Nephron (organoid): ENCODE data around the gene WDR81.

Source experiments
- H3K27ac Mint-ChIP-seq, 3 experiments: 2 replicates each; pipeline ENCODE4 v1.8.0; 2020; ENCODE audit warnings: mixed read lengths in 3 of 3, mild to moderate bottlenecking in 2 of 3, moderate library complexity in 1 of 3
- H3K27me3 Mint-ChIP-seq: 2 replicates; pipeline ENCODE4 v1.8.0; 2021; ENCODE audit warnings: low read depth, mild to moderate bottlenecking, moderate library complexity, mixed read lengths
- H3K36me3 Mint-ChIP-seq: 2 replicates; pipeline ENCODE4 v1.8.0; 2020; ENCODE audit warnings: low read depth, mixed read lengths
- H3K4me1 Mint-ChIP-seq: 2 replicates; pipeline ENCODE4 v1.8.0; 2020; ENCODE audit warnings: mixed read lengths
- H3K4me3 Mint-ChIP-seq, 3 experiments: 2 replicates each; pipeline ENCODE4 v1.8.0; 2020; ENCODE audit warnings: mild to moderate bottlenecking in 3 of 3, mixed read lengths in 3 of 3, moderate library complexity in 2 of 3
- H3K9me3 Mint-ChIP-seq: 2 replicates; pipeline ENCODE4 v1.8.0; 2020; ENCODE audit warnings: mixed read lengths
- CTCF ChIP-seq, 3 experiments: fragments of 200-600 bp; sonication (generic); IDR thresholded peaks; one replicate each; pipeline ENCODE4 v1.5.0; 2021; ENCODE audit warnings: antibody characterized with exemption in 3 of 3; ENCODE audit not compliant: unreplicated experiment in 3 of 3

Gene WDR81

GRCh38 chr17:1753767-1754429, 29.4 kb downstream of the WDR81 start:
- H3K27me3 Mint-ChIP-seq, result peaks cover 13% of the 10 kb centered on the region
- no peaks in the 10 kb centered on the region for H3K36me3 Mint-ChIP-seq
- TF ChIP-seq CTCF (IDR thresholded peaks at IDR 0.05; ENCODE audit: unreplicated experiment in 3 of 3), result no peak
- H3K4me3 Mint-ChIP-seq, result no peak overlapping the region
- H3K9me3 Mint-ChIP-seq, result no peaks in the 10 kb centered on the region
- no peak overlapping the region for H3K27ac Mint-ChIP-seq
- H3K4me1 Mint-ChIP-seq, result peaks cover 13% of the 10 kb centered on the region

- H3K9me3 Mint-ChIP-seq, result no peaks in the 10 kb centered on the region
- no peaks in the 10 kb centered on the region for H3K36me3 Mint-ChIP-seq
- H3K27ac Mint-ChIP-seq, result peak overlapping the region in 2 of 3 experiments; percentile 22 to 40
- peaks cover 11% of the 10 kb centered on the region for H3K27me3 Mint-ChIP-seq
- TF ChIP-seq CTCF (IDR thresholded peaks at IDR 0.05; ENCODE audit: unreplicated experiment in 3 of 3), result no peak
- H3K4me3 Mint-ChIP-seq, result no peak overlapping the region
- H3K4me1 Mint-ChIP-seq, result peaks cover 13% of the 10 kb centered on the region
Observed at GRCh38 chr17:1754430-1755112, 30.1 kb downstream of the WDR81 start.

- H3K9me3 Mint-ChIP-seq, result no peaks in the 10 kb centered on the region
- peaks cover 11% of the 10 kb centered on the region for H3K27me3 Mint-ChIP-seq
- H3K36me3 Mint-ChIP-seq, result no peaks in the 10 kb centered on the region
- H3K4me3 Mint-ChIP-seq, result no peak overlapping the region
- TF ChIP-seq CTCF (IDR thresholded peaks at IDR 0.05; ENCODE audit: unreplicated experiment in 3 of 3), result no peak
- H3K4me1 Mint-ChIP-seq, result peaks cover 13% of the 10 kb centered on the region
- H3K27ac Mint-ChIP-seq, result peak overlapping the region; percentile 76 to 90 (median 89)
Observed at GRCh38 chr17:1755252-1755826, 30.8 kb downstream of the WDR81 start.

GRCh38 chr17:1755827-1756262, 31.3 kb downstream of the WDR81 start:
- peaks cover 11% of the 10 kb centered on the region for H3K27me3 Mint-ChIP-seq
- H3K36me3 Mint-ChIP-seq, result no peaks in the 10 kb centered on the region
- peaks cover 16% of the 10 kb centered on the region for H3K4me1 Mint-ChIP-seq
- peak overlapping the region; percentile 76 to 90 (median 89) for H3K27ac Mint-ChIP-seq
- H3K4me3 Mint-ChIP-seq, result peak overlapping the region; percentile 6 to 45 (median 41)
- no peaks in the 10 kb centered on the region for H3K9me3 Mint-ChIP-seq
- TF ChIP-seq CTCF (IDR thresholded peaks at IDR 0.05; ENCODE audit: unreplicated experiment in 3 of 3), result no peak

DNA sequence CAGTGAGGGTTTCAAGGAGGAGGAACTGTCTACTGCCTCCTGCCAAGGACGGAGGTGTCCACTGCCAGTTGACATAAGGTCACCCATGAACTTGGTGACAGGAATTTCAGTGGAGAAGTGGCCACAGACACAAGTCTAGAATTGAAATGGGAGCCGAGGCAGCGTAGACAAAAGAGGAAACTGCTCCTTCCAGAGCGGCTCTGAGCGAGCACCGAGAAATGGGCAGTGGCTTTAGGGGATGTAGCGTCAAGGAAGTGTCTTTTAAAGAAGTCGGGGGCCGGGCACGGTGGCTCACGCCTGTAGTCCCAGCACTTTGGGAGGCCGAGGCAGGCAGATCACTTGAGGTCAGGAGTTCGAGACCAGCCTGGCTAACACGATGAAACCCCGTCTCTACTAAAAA, 34.3 kb downstream of the WDR81 start:
- Mint-ChIP-seq H3K36me3 (no peaks in the 10 kb centered on the region), H3K4me3 (peak overlapping the region in 2 of 3 experiments; percentile 14 to 24), H3K9me3 (no peaks in the 10 kb centered on the region), H3K4me1 (peaks cover 36% of the 10 kb centered on the region), H3K27ac (peak overlapping the region in 2 of 3 experiments; percentile 46 to 60), H3K27me3 (peaks cover 11% of the 10 kb centered on the region)
- TF ChIP-seq CTCF (IDR thresholded peaks at IDR 0.05; ENCODE audit: unreplicated experiment in 3 of 3), result no peak
